Stimulated activated CD4-positive, alpha-beta T cell treated with anti-CD3 and anti-CD28 coated beads, Interleukin-4, amount 100 ng/mL, for 24 hours (primary cell): ENCODE measurements around the gene URM1.
A peak's percentile ranks its signal among the peaks of the same experiment; 100 is the strongest.

Source experiments
- DNase-seq: peaks from one replicate; pipeline ENCODE4 v3.0.0-alpha.2; 2020

Gene URM1

DNA sequence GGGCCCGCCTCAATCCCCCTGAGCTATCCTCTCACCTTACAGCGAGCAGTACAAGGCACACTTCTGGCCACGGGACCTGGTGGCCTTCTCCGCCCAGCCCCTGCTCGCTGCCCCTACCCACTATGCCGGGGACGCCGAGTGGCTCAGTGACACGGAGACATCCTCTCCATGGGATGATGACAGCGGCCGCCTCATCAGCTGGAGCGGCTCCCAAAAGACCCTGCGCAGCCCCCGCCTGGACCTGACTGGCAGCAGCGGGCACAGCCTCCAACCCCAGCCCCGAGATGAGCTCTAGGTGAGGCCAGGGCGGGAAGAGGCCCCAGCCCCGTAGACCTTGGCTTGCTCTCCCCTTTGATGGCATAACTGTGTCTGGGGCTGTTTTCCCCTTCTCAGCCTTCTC is 64.4 kb downstream of the URM1 start:
- DNase-seq, result no peak

- DNase-seq, result peak; percentile 86
Observed at GRCh38 chr9:128438343-128439109, 67.4 kb downstream of the URM1 start.

- DNase-seq, result no peak
Observed at GRCh38 chr9:128439273-128439672, 68.1 kb downstream of the URM1 start.
